Loucy (cell line): ENCODE data around the gene CTPS2.

ENCODE experiments used
- H2AFZ ChIP-seq: fragments of 200-600 bp; sonication (generic); 2 replicates; pipeline ENCODE4 v1.6.0; 2016; ENCODE audit warnings: antibody characterized with exemption, mild to moderate bottlenecking, low read length, moderate library complexity
- H3F3A ChIP-seq: fragments of 200-600 bp; 2 replicates; pipeline ENCODE4 v1.6.0; 2016; ENCODE audit warnings: antibody characterized with exemption, low read depth, mild to moderate bottlenecking
- H3K27me3 ChIP-seq: fragments of 200-600 bp; sonication (generic); 2 replicates; pipeline ENCODE4 v1.6.1; 2014; ENCODE audit warnings: low read length, mild to moderate bottlenecking; ENCODE audit not compliant: insufficient read depth, poor library complexity, severe bottlenecking
- H3K36me3 ChIP-seq: fragments of 200-600 bp; sonication (generic); 2 replicates; pipeline ENCODE4 v1.6.1; 2016; ENCODE audit warnings: low read length; ENCODE audit not compliant: insufficient read depth
- H3K4me1 ChIP-seq: fragments of 200-600 bp; sonication (generic); 2 replicates; pipeline ENCODE4 v1.5.1; 2014; ENCODE audit warnings: low read length, mild to moderate bottlenecking; ENCODE audit not compliant: insufficient read depth, poor library complexity, severe bottlenecking
- H3K4me2 ChIP-seq: fragments of 200-600 bp; sonication (generic); 2 replicates; pipeline ENCODE4 v1.6.0; 2014; ENCODE audit warnings: antibody characterized with exemption, low read length, low read depth, mild to moderate bottlenecking; ENCODE audit not compliant: poor library complexity, severe bottlenecking
- H3K4me3 ChIP-seq: fragments of 200-600 bp; sonication (generic); 2 replicates; pipeline ENCODE4 v1.5.1; 2014; ENCODE audit warnings: low read length, mild to moderate bottlenecking, mixed read lengths; ENCODE audit not compliant: poor library complexity, severe bottlenecking
- H3K79me2 ChIP-seq: fragments of 200-600 bp; sonication (generic); 2 replicates; pipeline ENCODE4 v1.6.1; 2014; ENCODE audit warnings: low read length; ENCODE audit not compliant: insufficient read depth
- H3K9ac ChIP-seq: fragments of 200-600 bp; sonication (generic); 2 replicates; pipeline ENCODE4 v1.6.0; 2014; ENCODE audit warnings: mild to moderate bottlenecking, low read depth, low read length, moderate library complexity; ENCODE audit not compliant: poor library complexity, severe bottlenecking
- H3K9me2 ChIP-seq: fragments of 200-600 bp; sonication (generic); replicated peaks from 2 replicates; pipeline ENCODE4 v1.6.1; 2016; ENCODE audit warnings: low read depth, low read length, mixed read lengths
- H3K9me3 ChIP-seq: fragments of 200-600 bp; sonication (generic); 2 replicates; pipeline ENCODE4 v1.6.1; 2014; ENCODE audit warnings: mild to moderate bottlenecking, antibody characterized with exemption, low read length, low read depth; ENCODE audit not compliant: insufficient read depth
- H4K20me1 ChIP-seq: fragments of 200-600 bp; sonication (generic); 2 replicates; pipeline ENCODE4 v1.6.0; 2014; ENCODE audit warnings: antibody characterized with exemption, low read length, mild to moderate bottlenecking; ENCODE audit not compliant: insufficient read depth, poor library complexity, severe bottlenecking
- EZH2phosphoT487 ChIP-seq: fragments of 200-600 bp; IDR thresholded peaks from 2 replicates; pipeline ENCODE4 v1.6.1; 2018; ENCODE audit warnings: antibody characterized with exemption, mild to moderate bottlenecking, moderate library complexity, borderline replicate concordance
- TF ChIP-seq, protein P1 (sequence below): fragments of 200-600 bp; sonication (generic); conservative IDR thresholded peaks from 2 replicates; pipeline ENCODE4 v1.5.1; 2014; ENCODE audit warnings: mild to moderate bottlenecking, antibody characterized with exemption, low read length

The CTPS2 gene

DNA sequence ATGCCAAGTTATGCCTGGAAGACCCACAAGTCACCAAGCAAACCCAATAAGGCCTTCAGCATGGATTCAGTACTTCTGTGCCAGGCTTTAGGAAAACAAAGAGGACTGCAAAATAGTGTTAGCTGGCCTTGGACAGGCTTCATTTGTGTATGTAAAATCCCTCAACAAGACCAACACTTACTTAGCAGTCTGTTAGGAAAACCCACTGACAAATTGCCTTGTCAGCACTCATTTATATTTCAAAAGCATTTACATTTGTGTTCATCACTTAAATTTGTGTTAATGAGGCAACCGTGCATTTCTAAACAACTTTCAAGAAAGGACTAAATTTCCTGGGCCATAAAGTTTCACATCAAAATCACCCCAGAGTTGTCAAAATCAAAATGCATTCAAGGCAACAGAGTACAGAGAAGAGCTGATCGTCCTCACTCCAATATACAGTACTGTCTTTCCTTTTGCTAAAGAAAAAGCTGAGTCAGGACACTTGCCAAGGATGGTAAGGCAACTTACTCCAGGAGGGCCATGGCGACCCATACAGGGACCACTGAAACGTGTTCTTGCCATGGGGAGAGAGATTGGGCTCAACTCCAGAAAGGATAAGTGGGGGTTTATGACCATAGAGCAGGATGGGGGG, 61.0 kb downstream of the CTPS2 start:
- no peaks in the 10 kb centered on the region for H3K9me3 ChIP-seq
- H4K20me1 ChIP-seq, result no peaks in the 10 kb centered on the region
- no peak overlapping the region for H2AFZ ChIP-seq
- H3K4me2 ChIP-seq, result no peak overlapping the region
- no peaks in the 10 kb centered on the region for H3K4me1 ChIP-seq
- no peak for TF ChIP-seq EZH2phosphoT487
- TF ChIP-seq, protein P1, sequence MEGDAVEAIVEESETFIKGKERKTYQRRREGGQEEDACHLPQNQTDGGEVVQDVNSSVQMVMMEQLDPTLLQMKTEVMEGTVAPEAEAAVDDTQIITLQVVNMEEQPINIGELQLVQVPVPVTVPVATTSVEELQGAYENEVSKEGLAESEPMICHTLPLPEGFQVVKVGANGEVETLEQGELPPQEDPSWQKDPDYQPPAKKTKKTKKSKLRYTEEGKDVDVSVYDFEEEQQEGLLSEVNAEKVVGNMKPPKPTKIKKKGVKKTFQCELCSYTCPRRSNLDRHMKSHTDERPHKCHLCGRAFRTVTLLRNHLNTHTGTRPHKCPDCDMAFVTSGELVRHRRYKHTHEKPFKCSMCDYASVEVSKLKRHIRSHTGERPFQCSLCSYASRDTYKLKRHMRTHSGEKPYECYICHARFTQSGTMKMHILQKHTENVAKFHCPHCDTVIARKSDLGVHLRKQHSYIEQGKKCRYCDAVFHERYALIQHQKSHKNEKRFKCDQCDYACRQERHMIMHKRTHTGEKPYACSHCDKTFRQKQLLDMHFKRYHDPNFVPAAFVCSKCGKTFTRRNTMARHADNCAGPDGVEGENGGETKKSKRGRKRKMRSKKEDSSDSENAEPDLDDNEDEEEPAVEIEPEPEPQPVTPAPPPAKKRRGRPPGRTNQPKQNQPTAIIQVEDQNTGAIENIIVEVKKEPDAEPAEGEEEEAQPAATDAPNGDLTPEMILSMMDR, result no peak
- no peaks in the 10 kb centered on the region for H3K36me3 ChIP-seq
- no peak overlapping the region for H3K9ac ChIP-seq
- no peaks in the 10 kb centered on the region for H3F3A ChIP-seq
- H3K4me3 ChIP-seq, result no peak overlapping the region
- H3K27me3 ChIP-seq, result no peaks in the 10 kb centered on the region
- H3K9me2 ChIP-seq, result no peaks in the 10 kb centered on the region
- no peaks in the 10 kb centered on the region for H3K79me2 ChIP-seq

DNA sequence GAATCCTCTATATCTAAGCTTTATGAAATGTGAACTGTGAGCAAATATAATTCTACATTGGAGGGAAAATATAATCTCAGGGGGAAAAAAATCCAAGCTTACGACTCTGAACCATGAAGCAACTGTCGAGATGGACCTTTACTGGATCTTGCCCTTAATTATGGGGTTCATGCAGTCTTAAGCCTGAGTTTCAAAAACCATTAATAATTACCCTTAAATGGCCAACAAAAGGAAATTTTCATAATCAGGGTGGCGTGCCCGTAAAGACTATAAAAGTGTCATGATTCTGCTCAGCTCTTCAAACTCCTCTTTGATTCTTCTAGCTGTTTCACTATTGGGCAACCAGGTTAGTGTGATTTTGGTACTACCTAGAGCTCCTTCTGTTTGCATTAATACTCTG, 62.6 kb downstream of the CTPS2 start, which contains the start of gene S100G:
TSS of gene S100G (plus strand) at position 301 of the 400 bp plus-strand sequence. CDS start 849 bp downstream, outside the sequence.
- H3K79me2 ChIP-seq, result no peaks in the 10 kb centered on the region
- TF ChIP-seq, protein P1, result no peak
- no peak for TF ChIP-seq EZH2phosphoT487
- no peaks in the 10 kb centered on the region for H3K9me3 ChIP-seq
- H3K4me1 ChIP-seq, result no peaks in the 10 kb centered on the region
- H3K27me3 ChIP-seq, result no peaks in the 10 kb centered on the region
- no peak within 1 kb of the TSS for H3K9ac ChIP-seq
- H3K9me2 ChIP-seq, result no peaks in the 10 kb centered on the region
- no peaks in the 10 kb centered on the region for H3K36me3 ChIP-seq
- no peak within 1 kb of the TSS for H2AFZ ChIP-seq
- H3F3A ChIP-seq, result no peaks in the 10 kb centered on the region
- H3K4me3 ChIP-seq, result no peak within 1 kb of the TSS
- H4K20me1 ChIP-seq, result no peaks in the 10 kb centered on the region
- no peak within 1 kb of the TSS for H3K4me2 ChIP-seq

DNA sequence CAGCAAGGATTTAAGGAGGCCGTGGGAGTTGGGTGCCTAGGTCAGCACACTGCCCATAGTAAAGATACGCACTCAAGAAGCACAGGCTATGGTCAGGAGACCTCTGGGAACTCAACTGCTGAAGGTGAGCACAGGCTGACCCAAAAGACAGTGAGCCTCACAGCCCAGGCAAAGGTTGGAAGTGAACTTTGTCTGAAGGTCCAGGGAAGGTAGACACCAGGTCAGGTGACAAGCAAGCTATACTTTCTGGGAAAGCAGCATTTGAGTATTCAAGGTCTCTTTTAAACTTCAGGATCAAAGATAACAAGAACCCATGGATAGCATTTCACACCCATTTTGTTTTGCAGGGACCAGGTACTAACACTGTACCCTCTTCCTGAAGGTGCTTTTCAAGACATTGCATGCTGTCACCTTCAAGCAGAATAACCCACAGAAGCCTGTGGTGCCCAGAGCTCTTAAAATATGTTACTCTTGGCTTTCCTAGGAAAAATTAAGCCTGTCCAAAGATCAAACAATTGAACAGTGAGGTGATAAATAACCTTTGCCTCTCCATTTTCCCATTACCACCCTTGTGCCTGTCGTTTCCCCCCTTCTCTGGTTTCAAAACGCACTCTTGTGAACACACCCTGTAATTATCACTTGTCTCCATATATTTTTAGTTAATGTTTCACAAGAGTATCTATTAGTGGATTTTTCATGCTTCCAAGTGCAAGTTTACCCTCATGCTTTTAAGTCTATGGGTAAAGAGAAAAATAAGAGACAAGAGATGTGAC, 65.9 kb downstream of the CTPS2 start:
- no peaks in the 10 kb centered on the region for H3K36me3 ChIP-seq

More for the DNA sequence above, 65.9 kb downstream of the CTPS2 start:
- Histone ChIP-seq H3K79me2 (no peaks in the 10 kb centered on the region), H3K4me1 (no peaks in the 10 kb centered on the region), H4K20me1 (no peaks in the 10 kb centered on the region), H3K9me3 (no peaks in the 10 kb centered on the region), H3K27me3 (no peaks in the 10 kb centered on the region), H3K4me2 (no peak overlapping the region), H3K9me2 (no peaks in the 10 kb centered on the region), H2AFZ (no peak overlapping the region), H3K9ac (no peak overlapping the region), H3F3A (no peaks in the 10 kb centered on the region), H3K4me3 (no peak overlapping the region)
- TF ChIP-seq, protein P1, result no peak
- TF ChIP-seq EZH2phosphoT487, result no peak
